GM13977 (cell line): Measurements from ENCODE around the gene DSE.
"Not testable (repeated sequence)": the region's sequence is repeated elsewhere in the genome, so short reads cannot be mapped to it uniquely, and the experiment has no call there.

Experiments
- DNase-seq: peaks from one replicate; pipeline ENCODE4 v3.0.0; 2012; ENCODE audit warnings: low spot score
- in situ Hi-C: fragments of 300-500 bp; cut with MboI; formaldehyde crosslinking; loops from one replicate; pipeline ENCODE4 v1.12.0; 2022; ENCODE audit warnings: low sequenced_read_pairs, low pct_unique_long_range_greater_than_20kb, mixed read lengths, inconsistent platforms; ENCODE audit not compliant: unreplicated experiment
- TF ChIP-seq, protein P1 (sequence below): IDR thresholded peaks from 2 replicates; pipeline ENCODE4 v1.5.1; 2012; ENCODE audit warnings: mild to moderate bottlenecking, control low read depth; ENCODE audit not compliant: insufficient read depth; ENCODE audit errors: extremely low read depth, missing control alignments

Gene DSE

DNA sequence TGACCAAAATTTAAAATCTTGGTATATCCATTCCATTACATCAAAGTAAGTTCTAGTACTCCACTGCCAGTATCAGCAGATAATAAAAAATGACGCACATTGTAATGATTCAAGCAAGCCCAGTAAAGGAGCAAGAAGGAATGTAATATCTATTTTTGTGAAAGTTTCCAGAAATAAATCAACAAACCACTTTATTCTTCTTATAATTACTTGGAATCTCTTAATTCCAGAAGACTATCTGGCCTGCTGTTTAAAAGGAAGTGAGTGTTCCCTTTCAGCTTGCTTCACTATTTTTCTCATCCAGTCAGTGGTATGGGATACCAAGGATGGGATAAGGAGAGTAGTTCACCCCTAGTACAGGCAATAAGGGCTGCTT, 42.2 kb upstream of the DSE start:
- TF ChIP-seq, protein P1, sequence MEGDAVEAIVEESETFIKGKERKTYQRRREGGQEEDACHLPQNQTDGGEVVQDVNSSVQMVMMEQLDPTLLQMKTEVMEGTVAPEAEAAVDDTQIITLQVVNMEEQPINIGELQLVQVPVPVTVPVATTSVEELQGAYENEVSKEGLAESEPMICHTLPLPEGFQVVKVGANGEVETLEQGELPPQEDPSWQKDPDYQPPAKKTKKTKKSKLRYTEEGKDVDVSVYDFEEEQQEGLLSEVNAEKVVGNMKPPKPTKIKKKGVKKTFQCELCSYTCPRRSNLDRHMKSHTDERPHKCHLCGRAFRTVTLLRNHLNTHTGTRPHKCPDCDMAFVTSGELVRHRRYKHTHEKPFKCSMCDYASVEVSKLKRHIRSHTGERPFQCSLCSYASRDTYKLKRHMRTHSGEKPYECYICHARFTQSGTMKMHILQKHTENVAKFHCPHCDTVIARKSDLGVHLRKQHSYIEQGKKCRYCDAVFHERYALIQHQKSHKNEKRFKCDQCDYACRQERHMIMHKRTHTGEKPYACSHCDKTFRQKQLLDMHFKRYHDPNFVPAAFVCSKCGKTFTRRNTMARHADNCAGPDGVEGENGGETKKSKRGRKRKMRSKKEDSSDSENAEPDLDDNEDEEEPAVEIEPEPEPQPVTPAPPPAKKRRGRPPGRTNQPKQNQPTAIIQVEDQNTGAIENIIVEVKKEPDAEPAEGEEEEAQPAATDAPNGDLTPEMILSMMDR = no peak
- DNase-seq = no peak
- in situ Hi-C loops = no loop called here

- no peak for DNase-seq
- in situ Hi-C loops = no loop called here
- TF ChIP-seq, protein P1 = no peak
These were observed 41.6 kb upstream of the DSE start for GRCh38 chr6:116329156-116329555.

DNA sequence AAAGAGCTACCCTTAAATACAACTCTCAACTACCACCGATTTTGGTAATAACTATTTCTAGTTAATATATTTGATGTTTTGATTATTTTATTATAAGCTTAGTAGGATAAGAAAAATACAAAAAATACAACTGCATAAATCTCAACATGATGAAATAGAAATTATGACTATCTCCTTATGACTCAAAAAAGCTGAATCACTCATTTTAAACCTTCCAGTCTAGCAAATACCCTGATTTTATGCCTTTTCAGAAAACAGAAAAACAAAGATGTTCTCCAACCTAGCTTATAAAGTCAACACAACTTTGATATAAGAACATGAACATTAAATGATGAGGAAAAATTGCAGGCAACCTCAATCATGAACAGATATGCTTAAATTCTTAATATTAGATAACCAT, 40.2 kb upstream of the DSE start:
- DNase-seq = no peak
- TF ChIP-seq, protein P1 = no peak
- in situ Hi-C loops = no loop called here

DNA sequence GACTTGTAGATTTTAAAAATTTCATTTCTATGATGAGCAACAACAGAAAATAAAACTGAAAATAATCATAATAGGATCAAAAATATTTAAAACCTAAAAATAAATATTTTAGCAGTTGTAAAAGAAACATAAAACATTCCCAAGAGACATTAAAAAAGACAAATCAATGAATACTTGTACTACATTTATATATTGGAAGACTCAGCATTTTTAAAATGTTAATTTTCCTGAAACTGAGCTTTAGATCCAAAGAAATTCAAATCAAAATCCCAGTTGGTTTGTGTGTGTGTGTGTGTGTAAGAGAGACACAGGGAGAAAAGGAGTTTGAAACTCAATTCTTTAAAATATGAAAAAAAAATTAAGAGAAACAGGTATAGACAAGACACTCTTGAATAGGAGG, 38.7 kb upstream of the DSE start:
- in situ Hi-C loops = no loop called here
- DNase-seq = no peak
- TF ChIP-seq, protein P1 = no peak

DNA sequence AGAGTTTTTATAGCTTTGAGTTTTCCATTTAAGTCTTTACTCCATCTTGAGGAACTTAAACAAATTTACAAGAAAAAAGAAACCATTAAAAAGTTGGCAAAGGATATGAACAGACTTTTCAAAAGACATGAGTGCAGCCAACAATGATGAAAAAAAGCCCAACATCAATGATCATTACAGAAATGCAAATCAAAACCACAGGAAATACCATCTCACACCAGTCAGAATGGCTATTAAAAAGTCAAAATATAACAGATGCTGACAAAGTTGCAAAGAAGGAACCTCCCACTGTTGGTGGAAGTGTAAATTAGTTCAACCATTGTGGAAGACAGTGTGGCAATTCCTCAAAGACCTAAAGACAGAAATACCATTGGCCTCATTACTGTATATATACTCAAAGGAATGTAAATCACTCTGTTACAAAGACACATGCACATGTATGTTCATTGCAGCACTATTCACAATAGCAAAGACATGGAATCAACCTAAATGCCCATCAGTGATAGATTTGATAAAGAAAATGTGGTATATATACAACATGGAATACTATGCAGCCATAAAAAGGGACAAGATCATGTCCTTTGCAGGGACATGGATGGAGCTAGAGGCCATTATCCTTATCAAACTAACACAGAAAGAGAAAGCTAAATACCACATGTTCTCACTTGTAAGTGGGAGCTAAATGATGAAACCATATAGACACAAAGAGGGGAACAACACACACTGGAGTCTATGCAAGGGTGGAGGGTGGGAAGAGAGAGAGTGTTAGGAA, 35.9 kb upstream of the DSE start:
- in situ Hi-C loops, DNase-seq: not testable (repeated sequence)

DNA sequence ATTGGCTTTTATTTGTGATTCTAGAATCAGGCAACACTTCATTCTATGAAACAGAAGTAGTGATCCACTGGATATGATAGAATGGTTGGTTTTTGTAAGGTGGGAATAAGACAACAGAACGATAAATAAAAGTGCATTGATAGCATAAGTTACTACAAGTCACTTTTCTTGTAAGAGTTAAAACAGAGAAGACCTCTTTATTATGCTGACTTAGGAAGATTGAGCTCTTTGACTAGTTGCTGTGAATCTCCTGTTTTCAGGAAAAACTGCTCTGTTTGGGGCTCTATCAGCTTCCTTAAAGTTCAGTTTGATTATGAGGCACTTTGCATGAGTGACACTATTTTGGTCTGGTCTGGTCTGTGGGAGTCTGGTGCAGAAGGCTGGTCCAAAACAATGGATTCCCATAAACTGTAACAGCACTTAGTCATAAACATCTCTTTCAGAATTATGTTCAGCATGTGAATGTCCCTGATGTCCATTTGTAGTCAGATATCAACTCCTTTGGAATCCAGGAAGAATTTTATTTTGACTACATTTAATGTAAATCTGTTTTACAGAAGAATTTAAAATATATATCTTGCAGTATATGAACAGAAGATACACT, 35.0 kb upstream of the DSE start:
- in situ Hi-C loops = no loop called here
- TF ChIP-seq, protein P1 = no peak

GRCh38 chr6:116338943-116339342, 31.8 kb upstream of the DSE start:
- no peak for DNase-seq
- TF ChIP-seq, protein P1 = no peak
- in situ Hi-C loops = no loop called here

More for the DNA sequence above, 35.0 kb upstream of the DSE start:
- DNase-seq = no peak

- in situ Hi-C loops, DNase-seq: not testable (repeated sequence)
These were observed 30.1 kb upstream of the DSE start for GRCh38 chr6:116340625-116341024.
